ENCODE measurements around the gene MAPK8.

The MAPK8 gene

DNA sequence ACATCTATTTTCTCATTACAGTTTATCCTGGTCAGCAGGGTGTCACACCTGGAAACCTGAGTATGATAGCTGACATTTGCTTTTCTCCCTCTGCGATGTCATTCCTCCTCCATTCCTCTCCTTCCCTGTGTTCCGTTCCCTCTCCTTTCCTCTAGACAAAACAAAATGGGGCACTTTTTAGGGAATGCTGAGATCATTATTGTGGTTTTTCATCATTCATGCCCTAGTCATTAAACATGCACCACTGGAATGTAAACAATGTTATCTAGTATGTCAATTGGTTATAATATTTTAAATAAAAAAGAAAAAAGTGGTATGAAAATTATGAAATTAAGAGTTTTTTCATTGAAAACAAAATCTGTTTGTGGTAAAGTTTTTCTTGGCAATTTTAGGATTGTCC, 132.6 kb downstream of the MAPK8 start:
- Histone ChIP-seq H3K9ac (ENCODE audit: low read length) (no peak overlapping the region), H2BK12ac (ENCODE audit: low read length) (no peak overlapping the region), H3K79me2 (ENCODE audit: control insufficient read depth, insufficient read depth, low read length, poor library complexity) (no peaks in the 10 kb centered on the region), H3K23ac (ENCODE audit: low read length) (no peak overlapping the region), H2BK120ac (ENCODE audit: insufficient read depth, low read length, poor library complexity) (no peak overlapping the region), H3K36me3 (ENCODE audit: control insufficient read depth in 1 of 2, insufficient read depth in 2 of 2, low read length in 2 of 2) (no peaks in the 10 kb centered on the region), H3K4me1 (ENCODE audit: control insufficient read depth in 1 of 2, insufficient read depth in 2 of 2, low read length in 2 of 2) (peaks cover 0 to 3% of the 10 kb centered on the region in 2 experiments), H3K4me2 (ENCODE audit: low read length) (no peak overlapping the region), H3K18ac (ENCODE audit: low read length) (no peak overlapping the region), H3K14ac (ENCODE audit: low read length) (no peak overlapping the region), H4K12ac (ENCODE audit: low read depth, low read length) (no peak overlapping the region), H3K4me3 (ENCODE audit: low read depth, low read length) (no peak overlapping the region), H3K27me3 (ENCODE audit: insufficient read depth, low read length) (no peaks in the 10 kb centered on the region), H3K4ac (ENCODE audit: low read depth, low read length) (no peak overlapping the region), H4K8ac (ENCODE audit: low read depth, low read length) (no peak overlapping the region), H4K91ac (ENCODE audit: low read depth, low read length) (no peak overlapping the region), H3K79me1 (ENCODE audit: low read length) (no peaks in the 10 kb centered on the region), H2AFZ (ENCODE audit: insufficient read depth, low read length, poor library complexity) (no peak overlapping the region), H3K27ac (ENCODE audit: low read depth, low read length) (no peak overlapping the region), H3K9me3 (ENCODE audit: insufficient read depth, low read depth, low read length) (no peaks in the 10 kb centered on the region), H2BK5ac (ENCODE audit: low read depth, low read length, poor library complexity) (no peak overlapping the region), H2AK5ac (ENCODE audit: low read length) (no peak overlapping the region)
- no CpG with 5 or more reads among the region's 2 CpGs for WGBS (ENCODE audit: extremely low coverage, insufficient coverage, insufficient read length)
- peak in 1 of 2 donors; percentile 5 for DNase-seq

DNA sequence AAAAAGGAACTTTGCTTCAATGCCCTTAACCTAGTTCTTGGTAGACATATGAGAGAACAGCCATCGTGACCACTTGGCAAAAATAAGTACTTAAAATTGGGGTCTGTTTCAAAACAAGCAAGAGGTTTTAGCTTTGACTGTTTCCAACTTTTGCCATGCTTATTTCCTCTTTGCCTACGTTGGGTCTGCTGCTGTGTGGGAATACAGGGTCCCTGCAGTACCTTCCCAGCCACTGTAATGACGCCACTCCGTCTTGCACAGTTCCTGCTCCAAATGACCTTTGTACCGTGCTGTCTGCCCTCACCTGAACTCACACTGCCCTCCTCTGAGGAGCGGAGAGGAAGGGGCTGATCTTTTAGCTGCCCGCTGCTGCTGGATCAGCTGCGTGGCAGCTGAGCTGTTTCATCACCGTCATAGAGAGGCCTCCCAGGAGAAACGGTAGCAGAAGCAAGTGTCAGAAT, 133.1 kb downstream of the MAPK8 start:
- Histone ChIP-seq H3K79me2 (ENCODE audit: control insufficient read depth, insufficient read depth, low read length, poor library complexity) (no peaks in the 10 kb centered on the region), H3K4me1 (ENCODE audit: control insufficient read depth in 1 of 2, insufficient read depth in 2 of 2, low read length in 2 of 2) (peaks cover 0 to 3% of the 10 kb centered on the region in 2 experiments), H3K27ac (ENCODE audit: low read depth, low read length) (no peak overlapping the region), H3K23ac (ENCODE audit: low read length) (no peak overlapping the region), H4K8ac (ENCODE audit: low read depth, low read length) (no peak overlapping the region), H4K12ac (ENCODE audit: low read depth, low read length) (no peak overlapping the region), H3K79me1 (ENCODE audit: low read length) (no peaks in the 10 kb centered on the region), H3K9ac (ENCODE audit: low read length) (no peak overlapping the region), H2BK12ac (ENCODE audit: low read length) (no peak overlapping the region), H3K4me2 (ENCODE audit: low read length) (no peak overlapping the region), H3K14ac (ENCODE audit: low read length) (no peak overlapping the region), H3K27me3 (ENCODE audit: insufficient read depth, low read length) (no peaks in the 10 kb centered on the region), H3K36me3 (ENCODE audit: control insufficient read depth in 1 of 2, insufficient read depth in 2 of 2, low read length in 2 of 2) (no peaks in the 10 kb centered on the region), H4K91ac (ENCODE audit: low read depth, low read length) (no peak overlapping the region), H2BK5ac (ENCODE audit: low read depth, low read length, poor library complexity) (no peak overlapping the region), H3K18ac (ENCODE audit: low read length) (no peak overlapping the region), H3K4ac (ENCODE audit: low read depth, low read length) (no peak overlapping the region), H2AFZ (ENCODE audit: insufficient read depth, low read length, poor library complexity) (no peak overlapping the region), H2AK5ac (ENCODE audit: low read length) (no peak overlapping the region), H2BK120ac (ENCODE audit: insufficient read depth, low read length, poor library complexity) (no peak overlapping the region), H3K9me3 (ENCODE audit: insufficient read depth, low read depth, low read length) (no peaks in the 10 kb centered on the region), H3K4me3 (ENCODE audit: low read depth, low read length) (no peak overlapping the region)
- no CpG with 5 or more reads among the region's 10 CpGs for WGBS (ENCODE audit: extremely low coverage, insufficient coverage, insufficient read length)
- peak; percentile 18 to 26 for DNase-seq

DNA sequence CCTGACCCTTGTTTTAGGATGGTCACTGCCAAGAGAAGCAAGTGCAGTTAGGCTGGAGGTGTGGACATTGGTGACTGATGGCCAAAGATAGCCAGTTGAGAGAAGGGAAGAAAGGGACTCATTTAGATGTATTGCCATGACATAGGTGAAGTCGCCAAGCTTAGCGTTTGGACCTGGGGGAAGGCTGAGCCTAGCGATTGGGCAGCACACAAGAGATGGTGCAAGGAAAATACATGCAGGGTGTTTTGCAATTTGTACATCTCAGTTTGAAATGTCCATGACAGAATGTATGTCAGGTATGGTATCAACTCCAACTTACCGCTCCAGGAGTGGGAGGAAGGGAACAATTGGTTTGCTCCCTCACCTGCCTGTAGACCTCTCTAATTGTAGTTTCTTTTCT, 134.3 kb downstream of the MAPK8 start:
- Histone ChIP-seq H2BK12ac (ENCODE audit: low read length) (no peak overlapping the region), H2AFZ (ENCODE audit: insufficient read depth, low read length, poor library complexity) (no peak overlapping the region), H3K18ac (ENCODE audit: low read length) (no peak overlapping the region), H2BK5ac (ENCODE audit: low read depth, low read length, poor library complexity) (no peak overlapping the region), H4K91ac (ENCODE audit: low read depth, low read length) (no peak overlapping the region), H3K36me3 (ENCODE audit: control insufficient read depth in 1 of 2, insufficient read depth in 2 of 2, low read length in 2 of 2) (no peaks in the 10 kb centered on the region), H3K79me1 (ENCODE audit: low read length) (no peaks in the 10 kb centered on the region), H2BK120ac (ENCODE audit: insufficient read depth, low read length, poor library complexity) (no peak overlapping the region), H3K4me3 (ENCODE audit: low read depth, low read length) (no peak overlapping the region), H3K79me2 (ENCODE audit: control insufficient read depth, insufficient read depth, low read length, poor library complexity) (no peaks in the 10 kb centered on the region), H3K9me3 (ENCODE audit: insufficient read depth, low read depth, low read length) (no peaks in the 10 kb centered on the region), H4K8ac (ENCODE audit: low read depth, low read length) (no peak overlapping the region), H2AK5ac (ENCODE audit: low read length) (no peak overlapping the region), H3K4me2 (ENCODE audit: low read length) (no peak overlapping the region), H4K12ac (ENCODE audit: low read depth, low read length) (no peak overlapping the region), H3K4ac (ENCODE audit: low read depth, low read length) (no peak overlapping the region), H3K14ac (ENCODE audit: low read length) (no peak overlapping the region), H3K23ac (ENCODE audit: low read length) (no peak overlapping the region), H3K9ac (ENCODE audit: low read length) (no peak overlapping the region), H3K4me1 (ENCODE audit: control insufficient read depth in 1 of 2, insufficient read depth in 2 of 2, low read length in 2 of 2) (peaks cover 0 to 3% of the 10 kb centered on the region in 2 experiments), H3K27ac (ENCODE audit: low read depth, low read length) (no peak overlapping the region), H3K27me3 (ENCODE audit: insufficient read depth, low read length) (no peaks in the 10 kb centered on the region)
- DNase-seq: peak; percentile 44 to 54
- no CpG with 5 or more reads among the region's 4 CpGs for WGBS (ENCODE audit: extremely low coverage, insufficient coverage, insufficient read length)

DNA sequence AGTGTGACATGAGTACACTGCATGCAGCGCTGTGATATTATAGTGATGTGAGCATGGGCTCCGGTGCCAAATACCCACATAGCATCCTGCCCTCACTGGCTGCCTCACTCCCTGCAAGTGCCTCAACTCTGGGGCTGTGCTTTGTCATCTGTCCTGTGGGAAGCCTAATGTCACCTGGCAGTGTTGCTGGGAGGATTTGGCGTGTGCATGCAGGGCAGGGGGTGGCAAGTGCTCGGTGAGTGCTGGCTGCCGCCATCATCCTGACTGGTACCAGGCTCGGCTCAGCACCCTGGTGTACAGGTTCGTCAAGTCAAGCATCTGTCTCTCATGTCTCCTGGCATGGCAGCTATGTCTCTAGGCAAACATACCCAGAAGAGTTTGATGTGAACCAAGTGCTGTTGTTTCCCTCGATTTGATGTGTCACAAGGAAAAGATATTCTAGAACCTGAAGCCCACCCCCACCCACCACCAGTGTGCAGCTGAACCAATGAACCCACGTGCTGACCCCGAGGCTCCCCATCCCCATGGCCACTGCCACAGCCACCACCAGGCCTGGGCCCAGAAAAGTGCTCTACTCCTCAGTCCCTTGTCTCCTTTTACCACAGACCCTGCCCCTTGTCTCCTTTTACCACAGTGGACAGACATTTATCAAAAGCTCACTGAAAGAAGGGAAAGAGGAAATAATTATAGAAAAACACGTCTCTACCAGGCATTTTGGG, 135.8 kb downstream of the MAPK8 start:
- Histone ChIP-seq H4K12ac (ENCODE audit: low read depth, low read length) (no peak overlapping the region), H3K79me1 (ENCODE audit: low read length) (no peaks in the 10 kb centered on the region), H2AFZ (ENCODE audit: insufficient read depth, low read length, poor library complexity) (no peak overlapping the region), H3K79me2 (ENCODE audit: control insufficient read depth, insufficient read depth, low read length, poor library complexity) (no peaks in the 10 kb centered on the region), H4K8ac (ENCODE audit: low read depth, low read length) (no peak overlapping the region), H2BK120ac (ENCODE audit: insufficient read depth, low read length, poor library complexity) (no peak overlapping the region), H2BK12ac (ENCODE audit: low read length) (no peak overlapping the region), H3K18ac (ENCODE audit: low read length) (no peak overlapping the region), H3K4me3 (ENCODE audit: low read depth, low read length) (no peak overlapping the region), H3K4me2 (ENCODE audit: low read length) (no peak overlapping the region), H3K23ac (ENCODE audit: low read length) (no peak overlapping the region), H3K27me3 (ENCODE audit: insufficient read depth, low read length) (no peaks in the 10 kb centered on the region), H2BK5ac (ENCODE audit: low read depth, low read length, poor library complexity) (no peak overlapping the region), H3K9me3 (ENCODE audit: insufficient read depth, low read depth, low read length) (no peaks in the 10 kb centered on the region), H3K14ac (ENCODE audit: low read length) (no peak overlapping the region), H3K27ac (ENCODE audit: low read depth, low read length) (no peak overlapping the region), H4K91ac (ENCODE audit: low read depth, low read length) (no peak overlapping the region), H3K4me1 (ENCODE audit: control insufficient read depth in 1 of 2, insufficient read depth in 2 of 2, low read length in 2 of 2) (peaks cover 0 to 3% of the 10 kb centered on the region in 2 experiments), H3K9ac (ENCODE audit: low read length) (no peak overlapping the region), H3K36me3 (ENCODE audit: control insufficient read depth in 1 of 2, insufficient read depth in 2 of 2, low read length in 2 of 2) (no peaks in the 10 kb centered on the region), H2AK5ac (ENCODE audit: low read length) (no peak overlapping the region), H3K4ac (ENCODE audit: low read depth, low read length) (no peak overlapping the region)
- no peak for DNase-seq
- no CpG with 5 or more reads among the region's 11 CpGs for WGBS (ENCODE audit: extremely low coverage, insufficient coverage, insufficient read length)
